ENCODE data around the gene ESAM. TPM values are rescaled to one million over a fixed set of nuclear protein-coding genes. Genes with fewer than 3 reads are reported as not detected.

ESAM gene
- 10 to 100 TPM; 41.6 to 67.2 TPM for total RNA-seq
- long read RNA-seq, transcript ESAM-201 (7 exons, 1,826 nt) = major isoform, 53 of 83 reads
- long read RNA-seq, transcript ESAM-202 (7 exons, 1,833 nt) = minor isoform, 9 of 83 reads
- long read RNA-seq, partial matches to known transcripts = 9 of 83 reads
- long read RNA-seq, other reads (novel, unspliced or antisense) = 11 of 83 reads

GRCh38 chr11:124762105-124762623 is at the start of gene ESAM:
TSS of gene ESAM (minus strand) at chr11:124762290. CDS start at chr11:124762154, 136 bp downstream.
- DNase-seq (peak; percentile 67), ATAC-seq (peak; percentile 41 to 50)
- intact Hi-C loops (cut with DNase I) = loop anchor here (5.0 kb wide), 2 partner anchors 75 to 90 kb away; partner anchors contain the start of genes SIAE (in 1 of the 2) and SPA17 (in 1 of the 2)

- intact Hi-C loops (cut with DNase I) = no loop called here
- DNase-seq = no peak
- ATAC-seq = no peak
Measured at GRCh38 chr11:124811399-124812125, 49.5 kb upstream of the ESAM start.

- ATAC-seq (peak in 1 of 2 donors; percentile 56), DNase-seq (no peak)
- intact Hi-C loops (cut with DNase I) = no loop called here
Measured at GRCh38 chr11:124807660-124808270, 45.7 kb upstream of the ESAM start.

- no peak for DNase-seq
- no peak for ATAC-seq
- intact Hi-C loops (cut with DNase I) = no loop called here
Measured at GRCh38 chr11:124807201-124807600, 45.1 kb upstream of the ESAM start.

- DNase-seq (no peak), ATAC-seq (no peak)
- intact Hi-C loops (cut with DNase I) = no loop called here
Measured at GRCh38 chr11:124804884-124805283, 42.8 kb upstream of the ESAM start.

GRCh38 chr11:124801636-124802312 is 39.7 kb upstream of the ESAM start:
- DNase-seq (no peak), ATAC-seq (no peak)
- intact Hi-C loops (cut with DNase I) = no loop called here

- ATAC-seq (peak in 1 of 2 donors; percentile 42), DNase-seq (no peak)
- intact Hi-C loops (cut with DNase I) = no loop called here
Measured at GRCh38 chr11:124801014-124801413, 38.9 kb upstream of the ESAM start.

- ATAC-seq (peak; percentile 98), DNase-seq (peak; percentile 88)
- intact Hi-C loops (cut with DNase I) = no loop called here
Measured at GRCh38 chr11:124800226-124800929, 38.3 kb upstream of the ESAM start, which contains the start of gene MSANTD2. TSS of gene MSANTD2 (minus strand) at chr11:124800406. CDS start at chr11:124800380, 26 bp downstream.

- intact Hi-C loops (cut with DNase I) = no loop called here
Measured at GRCh38 chr11:124799348-124800225, 37.5 kb upstream of the ESAM start.

GRCh38 chr11:124798991-124799347 is 36.9 kb upstream of the ESAM start:
- no peak for DNase-seq
- intact Hi-C loops (cut with DNase I) = no loop called here
- ATAC-seq = no peak

More at GRCh38 chr11:124799348-124800225, 37.5 kb upstream of the ESAM start:
- ATAC-seq (peak; percentile 29 to 41), DNase-seq (peak; percentile 38)

- DNase-seq = no peak
- ATAC-seq = no peak
- intact Hi-C loops (cut with DNase I) = no loop called here
Measured at GRCh38 chr11:124796312-124796711, 34.2 kb upstream of the ESAM start.

GRCh38 chr11:124793466-124794278 is 31.6 kb upstream of the ESAM start:
- intact Hi-C loops (cut with DNase I) = no loop called here
- ATAC-seq (peak; percentile 34 to 45), DNase-seq (no peak)

- no peak for DNase-seq
- intact Hi-C loops (cut with DNase I) = no loop called here
- no peak for ATAC-seq
Measured at GRCh38 chr11:124791626-124792341, 29.7 kb upstream of the ESAM start.

- ATAC-seq = no peak
- DNase-seq = no peak
- intact Hi-C loops (cut with DNase I) = no loop called here
Measured at GRCh38 chr11:124788521-124788920, 26.4 kb upstream of the ESAM start.

- DNase-seq (no peak), ATAC-seq (no peak)
- intact Hi-C loops (cut with DNase I) = no loop called here
Measured at GRCh38 chr11:124784051-124784450, 22.0 kb upstream of the ESAM start.

GRCh38 chr11:124783002-124783401 is 20.9 kb upstream of the ESAM start:
- ATAC-seq = no peak
- no peak for DNase-seq
- intact Hi-C loops (cut with DNase I) = no loop called here

GRCh38 chr11:124779568-124779967 is 17.5 kb upstream of the ESAM start:
- no peak for DNase-seq
- no peak for ATAC-seq
- intact Hi-C loops (cut with DNase I) = no loop called here

Data from left cardiac atrium (tissue), 4 donors.